Measurements from ENCODE around the gene REXO4. TPM values are rescaled to one million over a fixed set of nuclear protein-coding genes. Genes with fewer than 3 reads are reported as not detected.

Gene REXO4
- total RNA-seq, 1 donor from 2014 or later = 14.6 TPM

Other genes with a start within 250 kb of the REXO4 start
- gene OBP2B, start 208.8 kb downstream of the REXO4 start, total RNA-seq = not detected
- under 0.01 TPM for gene ABO, start 142.8 kb downstream of the REXO4 start, total RNA-seq
- gene SURF6, start 81.8 kb downstream of the REXO4 start, total RNA-seq = 7.8 TPM
- gene MED22, start 69.9 kb downstream of the REXO4 start, total RNA-seq = 13.0 TPM
- 2,342 TPM for gene RPL7A, start 69.8 kb downstream of the REXO4 start, total RNA-seq
- 24.5 TPM for gene SURF1, start 61.5 kb downstream of the REXO4 start, total RNA-seq
- gene SURF2, start 61.5 kb downstream of the REXO4 start, total RNA-seq = 12.5 TPM
- gene SURF4, start 42.0 kb downstream of the REXO4 start, total RNA-seq = 166 TPM
- 1.0 TPM for gene STKLD1, start 41.6 kb downstream of the REXO4 start, total RNA-seq
- 1.6 TPM for gene ADAMTS13, start 4.4 kb upstream of the REXO4 start, total RNA-seq
- 4.7 TPM for gene CACFD1, start 42.0 kb upstream of the REXO4 start, total RNA-seq
- 0.52 TPM for gene SLC2A6, start 61.1 kb upstream of the REXO4 start, total RNA-seq
- gene MYMK, start 106.9 kb upstream of the REXO4 start, total RNA-seq = 8.9 TPM
- gene ADAMTSL2, start 116.7 kb upstream of the REXO4 start, total RNA-seq = 4.7 TPM
- gene FAM163B, start 191.4 kb upstream of the REXO4 start, total RNA-seq = not detected
- gene DBH, start 218.4 kb upstream of the REXO4 start, total RNA-seq = not detected

Measured in skeletal muscle tissue (tissue), 1 donor.